T-helper 2 cell treated with Interferon-gamma antibody and Interleukin-4, amounts not matched to agents 100 ng/mL and 5 ng/mL, for 36 hours (primary cell): ENCODE data around the gene FANCG. TPM values are rescaled to one million over a fixed set of nuclear protein-coding genes. Genes with fewer than 3 reads are reported as not detected.

Experiments used
- intact Hi-C: fragments of 100-400 bp; cut with micrococcal nuclease; formaldehyde crosslinking; loops from one replicate; pipeline ENCODE4 v1.15.1; 2023
- total RNA-seq: library from RNA; stranded (reverse); gene quantifications from 2 replicates; pipeline ENCODE4 v1.2.3, GENCODE V29; 2022

Gene FANCG
- total RNA-seq, 1 donor from 2014 or later, result 118 TPM

- intact Hi-C loops, result no loop called here
Measured at GRCh38 chr9:35029241-35029640, 50.5 kb downstream of the FANCG start.

- intact Hi-C loops, result no loop called here
Measured at GRCh38 chr9:35028341-35028740, 51.4 kb downstream of the FANCG start.

- intact Hi-C loops, result no loop called here
Measured at GRCh38 chr9:35027860-35028259, 51.9 kb downstream of the FANCG start.

DNA sequence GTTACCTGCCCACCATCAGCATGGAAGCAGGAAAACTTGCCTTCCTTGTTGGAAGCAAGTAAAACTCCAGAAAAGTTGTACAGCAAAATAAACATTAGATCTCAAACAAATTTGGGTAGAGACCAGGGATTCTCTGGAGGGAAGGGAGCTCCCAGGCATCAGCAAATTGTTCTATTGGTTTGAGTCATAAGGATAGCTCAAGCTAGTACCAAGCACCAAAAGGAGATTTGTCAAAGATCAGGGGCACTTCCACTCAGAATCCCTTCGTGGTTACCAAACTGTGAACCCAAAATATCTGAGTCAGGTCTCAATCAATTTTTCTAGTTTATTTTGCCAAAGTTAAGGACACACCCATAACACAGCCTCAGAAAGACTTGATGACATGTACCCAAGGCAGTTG, 52.4 kb downstream of the FANCG start:
- intact Hi-C loops, result no loop called here

- intact Hi-C loops, result no loop called here
Measured at GRCh38 chr9:35026671-35027070, 53.1 kb downstream of the FANCG start.

Other genes starting within 250 kb of the FANCG start
- not detected in 2 replicates for gene PHF24, start 121.7 kb downstream of the FANCG start, total RNA-seq
- 4.2 and 4.8 TPM in 2 replicates for gene DNAJB5, start 90.2 kb downstream of the FANCG start, total RNA-seq
- 248 and 255 TPM in 2 replicates for gene VCP, start 7.3 kb downstream of the FANCG start, total RNA-seq
- gene PIGO, start 16.6 kb upstream of the FANCG start, total RNA-seq, result 26.4 and 33.4 TPM in 2 replicates
- gene STOML2, start 23.2 kb upstream of the FANCG start, total RNA-seq, result 139 and 143 TPM in 2 replicates
- 14.0 and 14.4 TPM in 2 replicates for gene ATOSB, start 35.9 kb upstream of the FANCG start, total RNA-seq
- 0.27 and 0.84 TPM in 2 replicates for gene UNC13B, start 82.1 kb upstream of the FANCG start, total RNA-seq